Hematopoietic multipotent progenitor cell treated with erythropoietin and hydrocortisone succinate and interleukin-3 and kit ligand, for 17 days (in vitro differentiated cells): Measurements from ENCODE around the gene KRT14.
"Not testable (repeated sequence)": the region's sequence is repeated elsewhere in the genome, so short reads cannot be mapped to it uniquely, and the experiment has no call there.

Source experiments
- DNase-seq: peaks from one replicate; pipeline ENCODE4 v3.0.0-alpha.2; 2015; ENCODE audit warnings: low spot score

The KRT14 gene

DNA sequence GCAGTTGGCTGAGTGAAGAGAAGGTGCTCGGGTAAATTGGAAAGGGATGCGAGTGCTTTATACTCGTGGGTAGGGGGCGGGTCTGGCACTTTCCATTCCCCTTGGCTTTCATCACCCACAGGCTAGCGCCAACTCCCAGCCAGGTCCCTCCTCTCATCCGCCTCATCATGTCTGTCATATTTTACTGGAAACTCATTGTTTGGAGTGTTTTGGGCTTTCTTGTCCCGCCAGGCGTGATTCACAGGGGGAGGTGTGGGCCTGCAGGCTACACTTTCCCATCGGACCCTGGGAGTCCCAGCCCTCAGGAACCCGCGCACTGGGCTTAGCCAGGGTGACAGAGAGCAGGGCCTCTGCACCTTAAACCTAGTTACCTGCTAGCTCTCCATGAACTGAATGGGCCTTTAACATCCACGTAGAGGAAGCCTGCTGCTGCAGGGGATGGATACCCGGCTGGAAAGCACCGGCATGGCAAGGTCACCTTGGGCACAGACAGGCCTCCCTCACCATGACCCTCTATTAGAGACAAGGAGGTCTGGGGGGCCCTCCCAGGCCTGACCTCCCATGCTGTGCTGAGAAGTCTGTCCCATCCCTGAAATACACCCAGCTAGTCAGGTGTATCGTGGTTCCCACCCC is at the start of gene KRT14:
Gene KRT14 (minus strand): TSS at position 33 of the 633 bp plus-strand sequence. CDS start 61 bp downstream, outside the sequence.
- DNase-seq: no peak

DNA sequence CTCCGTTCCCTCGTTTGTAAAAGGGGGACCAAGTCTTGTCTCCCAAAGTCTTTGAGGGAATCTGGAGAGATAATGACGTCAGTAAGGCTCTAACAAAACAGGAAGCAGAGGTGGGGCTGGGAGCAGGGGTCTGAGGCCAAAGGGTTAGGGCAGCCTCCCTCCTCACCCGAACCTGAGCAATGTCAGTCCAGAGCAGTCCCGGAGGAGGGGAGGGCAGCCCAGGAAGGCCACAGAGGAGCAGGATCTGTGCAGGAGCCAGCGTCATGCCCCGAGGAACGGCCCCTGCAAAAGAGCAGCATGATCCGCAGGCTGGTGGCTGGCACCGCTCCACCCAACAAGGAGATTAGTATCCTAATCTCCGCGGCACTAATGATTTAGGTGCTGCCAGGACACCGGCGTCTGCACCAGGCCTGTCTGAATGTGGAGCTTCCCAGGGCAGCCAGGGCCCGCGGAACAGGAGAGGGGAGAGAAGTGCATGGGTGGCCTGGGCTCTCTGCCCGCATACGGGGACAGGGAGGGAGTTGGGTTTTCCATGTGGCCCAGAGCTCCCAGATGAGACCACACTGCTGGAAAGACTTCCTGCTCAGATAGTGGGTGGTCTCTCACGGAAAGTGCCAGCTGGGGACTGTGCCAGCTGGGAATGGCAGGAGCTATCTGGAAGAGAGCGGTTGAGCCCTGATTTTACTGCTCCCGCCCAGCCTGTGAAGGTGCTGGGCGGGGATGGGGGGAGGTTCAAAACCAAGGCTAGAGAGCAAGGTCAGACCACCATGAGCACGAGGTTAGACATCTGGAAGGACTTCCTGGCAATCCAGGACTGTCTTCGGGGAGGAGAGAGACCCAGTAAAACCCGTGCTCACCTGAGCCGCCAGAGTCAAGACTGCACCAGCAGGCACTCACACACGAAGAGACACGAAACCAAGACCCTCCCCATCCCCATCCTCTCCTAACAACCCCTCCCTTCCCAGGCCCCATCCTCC is 48.7 kb upstream of the KRT14 start:
- DNase-seq: no peak

DNA sequence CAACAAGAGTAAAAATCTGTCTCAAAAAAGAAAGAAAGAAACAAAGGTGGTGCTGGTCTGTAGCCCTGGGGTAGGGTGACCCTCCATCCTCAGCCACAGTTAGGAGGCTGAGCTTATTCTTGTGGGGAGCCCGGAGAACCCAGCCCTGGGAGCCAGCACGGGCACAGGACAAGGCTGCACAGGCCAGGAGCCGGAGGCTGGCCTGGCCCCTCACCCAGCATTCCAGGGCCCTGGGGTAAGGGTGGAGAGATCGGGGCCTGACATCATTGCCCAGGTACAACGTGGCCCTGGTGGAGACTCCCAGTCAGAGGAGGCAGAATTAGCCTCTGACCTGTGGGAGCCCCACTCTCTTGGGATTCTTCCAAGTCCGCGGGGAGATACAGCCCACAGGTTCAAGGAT is 47.9 kb upstream of the KRT14 start:
- no peak for DNase-seq

DNA sequence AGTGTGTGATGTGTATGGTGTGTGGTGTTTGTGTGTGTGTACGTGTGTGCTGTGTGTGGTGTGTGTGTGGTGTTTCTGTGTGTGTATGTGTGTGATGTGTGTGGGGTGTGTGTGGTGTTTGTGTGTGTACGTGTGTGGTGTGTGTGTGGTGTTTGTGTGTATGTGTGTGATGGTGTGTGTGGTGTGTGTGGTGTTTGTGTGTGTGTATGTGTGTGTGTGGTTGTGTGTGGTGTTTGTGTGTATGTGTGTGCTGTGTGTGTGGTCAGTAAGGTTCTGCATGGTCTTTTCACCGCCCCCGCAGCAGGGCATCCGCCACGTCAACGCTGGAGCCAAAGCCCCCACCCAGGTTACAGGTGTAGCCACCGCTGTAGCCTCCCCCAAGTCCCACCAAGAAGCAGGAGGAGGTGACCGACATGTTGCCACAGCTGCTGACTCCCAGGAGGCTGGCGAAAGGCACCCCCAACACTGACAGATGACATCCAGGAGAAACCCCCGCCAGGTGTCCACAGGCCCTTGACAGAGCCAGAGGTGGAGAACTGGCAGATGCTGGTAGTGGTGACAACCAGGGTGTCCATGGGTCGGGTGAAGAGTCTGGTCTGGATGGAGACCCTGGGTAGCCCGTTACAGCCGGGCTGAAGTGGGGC is 47.0 kb upstream of the KRT14 start:
- DNase-seq: no peak

DNA sequence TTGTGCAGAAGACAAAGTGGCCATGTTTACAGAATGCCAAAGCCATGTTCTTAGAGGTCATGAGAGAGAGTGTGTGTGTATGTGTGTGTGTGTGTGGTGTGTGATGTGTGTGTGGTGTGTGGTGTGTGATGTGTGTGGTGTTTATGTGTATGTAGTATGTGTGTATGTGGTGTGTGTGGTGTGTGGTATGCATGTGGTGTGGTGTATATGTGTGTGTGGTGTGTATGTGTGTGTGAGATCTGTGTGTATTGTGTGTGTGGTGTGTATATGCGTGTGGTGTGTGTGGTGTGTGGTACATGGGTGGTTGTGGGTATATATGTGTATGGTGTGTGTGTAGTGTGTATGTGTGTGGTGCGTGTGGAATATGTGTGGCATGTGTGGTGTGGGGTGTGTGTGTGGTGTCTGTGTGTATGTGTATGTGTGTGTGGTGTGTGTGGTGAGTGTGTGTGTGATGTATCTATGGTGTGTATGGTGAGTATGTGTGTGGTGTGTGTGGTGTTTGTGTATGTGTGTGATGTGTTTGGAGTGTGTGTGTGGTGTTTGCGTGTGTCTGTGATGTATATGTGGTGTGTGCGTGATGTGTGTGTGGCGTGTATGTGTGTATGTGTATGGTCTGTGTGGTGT is 45.9 kb upstream of the KRT14 start:
- DNase-seq: no peak

DNA sequence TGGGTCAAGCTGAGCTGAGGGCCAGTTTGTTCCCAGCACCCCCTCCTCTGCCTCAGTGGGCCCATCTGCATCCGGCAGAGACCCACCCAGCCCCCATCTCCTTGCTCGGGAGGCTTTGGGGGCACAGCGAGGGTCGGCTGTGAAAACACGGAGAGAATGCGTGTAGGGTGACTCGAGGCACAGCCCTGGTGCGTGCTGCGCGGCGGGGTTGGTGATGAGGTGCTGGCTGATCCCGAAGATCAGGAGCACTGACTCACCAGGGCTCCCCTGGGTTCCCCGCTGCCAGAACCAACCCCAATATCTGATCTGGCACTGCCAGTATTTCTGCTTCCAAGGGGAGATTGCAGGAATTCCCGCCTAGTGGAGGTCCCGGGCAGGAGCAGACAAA is 45.2 kb upstream of the KRT14 start:
- no peak for DNase-seq

DNA sequence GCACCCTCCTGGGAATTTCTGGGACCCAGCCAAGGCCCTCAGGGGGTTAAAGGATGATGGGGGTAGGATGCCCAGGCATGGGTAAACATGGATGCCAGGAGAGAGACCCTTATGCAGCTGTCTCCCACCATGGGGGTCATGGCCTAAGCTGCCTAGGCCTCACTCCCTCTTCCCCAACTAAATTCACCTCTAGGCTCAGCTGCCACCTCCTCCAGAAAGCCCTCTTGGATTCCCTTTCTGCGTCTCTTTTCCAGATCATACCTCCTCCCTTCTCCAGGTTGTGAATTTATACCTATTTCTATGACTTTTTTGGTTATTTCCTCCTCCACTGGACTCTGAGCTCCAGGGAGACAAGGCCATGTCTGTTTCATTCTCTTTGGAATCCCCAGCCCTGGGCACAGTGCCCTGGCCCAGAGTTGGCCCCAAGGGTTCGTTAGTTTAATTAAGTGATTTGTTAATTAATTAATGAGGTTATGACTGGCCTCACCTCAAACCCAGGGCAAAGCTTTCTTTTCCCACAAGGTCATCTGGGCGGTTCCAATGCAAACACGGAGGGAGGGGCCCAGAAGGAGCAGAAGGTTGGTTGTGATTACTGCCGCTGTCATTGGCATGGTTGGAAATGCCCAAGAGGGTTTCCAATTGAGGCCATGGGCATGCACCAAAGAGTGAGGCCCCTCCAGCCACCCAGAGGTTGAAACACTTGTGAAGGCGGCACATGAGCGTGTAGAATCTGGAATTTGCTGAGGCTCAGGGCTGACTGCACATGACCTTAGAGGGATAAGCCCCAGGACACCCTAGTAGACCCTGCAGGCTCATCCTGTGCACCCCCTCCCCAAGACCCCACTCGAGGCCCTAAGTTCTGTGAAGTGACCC is 44.6 kb upstream of the KRT14 start:
- DNase-seq: peak; percentile 6

DNA sequence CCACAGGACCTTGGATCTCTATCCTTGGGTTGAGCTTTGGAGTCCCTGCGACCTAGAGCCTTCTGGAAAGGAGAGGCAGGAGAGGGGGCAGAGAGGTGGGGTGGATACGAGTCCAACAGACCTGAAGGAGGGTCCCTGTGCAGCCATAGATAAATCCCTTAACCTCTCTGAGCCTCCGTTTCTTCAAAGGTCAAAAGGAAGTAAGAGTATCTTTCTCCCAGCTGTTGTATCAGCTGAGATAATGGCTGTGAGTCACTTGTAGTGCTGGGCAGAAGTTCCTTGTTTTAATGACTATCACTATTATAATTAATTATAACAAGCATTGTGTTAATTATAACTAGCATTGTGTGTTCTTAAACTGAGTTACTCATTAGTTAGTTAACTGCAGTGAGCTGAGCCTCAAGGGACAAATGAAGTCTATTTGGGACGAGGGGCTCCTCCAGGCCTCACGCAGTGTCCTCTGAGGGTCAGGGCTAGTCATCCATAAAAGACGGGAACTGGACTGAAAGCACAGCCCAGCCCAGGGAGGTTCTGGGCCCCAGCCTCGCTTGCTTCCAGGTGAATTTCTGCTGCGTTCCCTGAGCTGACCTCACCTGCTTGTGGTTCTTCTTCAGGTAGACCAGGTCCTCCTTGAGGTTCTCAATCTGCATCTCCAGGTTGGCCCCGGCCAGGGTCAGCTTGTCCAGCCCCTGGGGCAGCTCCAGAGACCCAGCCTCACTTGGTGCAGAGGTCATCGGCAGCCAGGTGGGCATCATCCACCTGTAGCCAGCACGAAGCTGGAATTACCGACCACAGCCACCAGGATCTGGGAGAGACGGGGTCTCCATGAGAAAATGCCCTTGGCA is 43.4 kb upstream of the KRT14 start:
- DNase-seq: no peak

DNA sequence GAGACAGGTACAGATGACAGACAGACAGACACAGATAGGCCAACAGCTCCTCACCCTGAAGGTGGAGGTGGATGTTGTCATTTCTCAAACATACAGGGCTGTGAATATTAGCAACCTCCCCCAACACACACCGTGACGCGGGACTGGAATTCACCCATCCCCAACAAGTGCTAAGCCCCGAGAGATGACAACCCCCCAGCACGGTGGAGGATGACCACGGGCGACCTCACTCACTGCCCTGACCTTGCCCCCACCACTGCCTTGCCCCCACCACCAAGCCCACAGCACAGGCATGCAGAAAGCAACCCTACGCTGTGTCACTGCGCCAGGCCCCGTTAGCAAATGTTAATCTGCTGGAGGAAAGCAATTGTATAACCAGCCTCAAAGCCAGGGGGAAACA is 42.6 kb upstream of the KRT14 start:
- no peak for DNase-seq

DNA sequence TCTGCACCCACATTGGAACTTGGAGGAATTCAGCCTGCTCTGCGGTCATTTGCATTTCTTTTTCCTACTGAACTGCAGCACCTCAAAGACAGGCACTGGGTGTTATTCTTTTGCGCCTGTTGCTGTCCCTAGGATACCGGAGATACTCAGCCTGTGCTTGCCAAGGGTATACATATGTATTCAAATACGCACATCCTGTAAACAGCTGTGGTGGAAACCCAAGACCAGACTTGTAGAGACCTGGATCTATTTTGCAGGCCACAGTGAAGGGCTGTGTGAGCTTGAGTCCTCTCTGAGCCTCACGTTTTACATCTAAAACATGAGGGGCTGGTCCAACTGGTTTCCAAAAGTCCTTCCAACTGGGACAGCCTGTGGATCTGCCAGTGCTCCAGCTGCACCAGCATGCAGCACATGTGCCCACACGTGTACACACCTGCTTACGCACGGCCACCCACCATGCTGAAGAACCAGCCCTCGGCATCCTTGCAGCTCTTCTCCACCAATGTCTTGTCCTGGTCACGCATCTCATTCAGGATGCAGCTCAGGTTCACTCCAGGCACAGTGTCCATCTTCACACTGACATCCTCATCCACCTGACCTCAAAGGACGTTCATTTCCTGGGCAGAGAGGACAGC is 42.0 kb upstream of the KRT14 start:
- DNase-seq: not testable (repeated sequence)

DNA sequence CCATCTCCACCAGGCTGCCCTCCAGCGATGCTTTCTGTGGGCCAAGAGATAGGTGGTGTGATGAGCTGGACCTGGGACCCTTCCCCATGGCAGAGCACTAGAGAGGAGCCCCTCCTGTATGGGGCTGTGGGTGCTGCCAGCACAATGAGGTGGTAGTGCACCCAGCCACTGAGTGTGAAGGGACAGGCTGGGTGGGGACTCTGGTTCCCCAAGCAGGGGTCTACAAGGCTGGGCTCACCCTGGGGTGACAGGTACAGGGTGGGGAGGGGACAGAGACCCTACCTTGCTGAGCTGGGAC is 41.3 kb upstream of the KRT14 start:
- DNase-seq: not testable (repeated sequence)

DNA sequence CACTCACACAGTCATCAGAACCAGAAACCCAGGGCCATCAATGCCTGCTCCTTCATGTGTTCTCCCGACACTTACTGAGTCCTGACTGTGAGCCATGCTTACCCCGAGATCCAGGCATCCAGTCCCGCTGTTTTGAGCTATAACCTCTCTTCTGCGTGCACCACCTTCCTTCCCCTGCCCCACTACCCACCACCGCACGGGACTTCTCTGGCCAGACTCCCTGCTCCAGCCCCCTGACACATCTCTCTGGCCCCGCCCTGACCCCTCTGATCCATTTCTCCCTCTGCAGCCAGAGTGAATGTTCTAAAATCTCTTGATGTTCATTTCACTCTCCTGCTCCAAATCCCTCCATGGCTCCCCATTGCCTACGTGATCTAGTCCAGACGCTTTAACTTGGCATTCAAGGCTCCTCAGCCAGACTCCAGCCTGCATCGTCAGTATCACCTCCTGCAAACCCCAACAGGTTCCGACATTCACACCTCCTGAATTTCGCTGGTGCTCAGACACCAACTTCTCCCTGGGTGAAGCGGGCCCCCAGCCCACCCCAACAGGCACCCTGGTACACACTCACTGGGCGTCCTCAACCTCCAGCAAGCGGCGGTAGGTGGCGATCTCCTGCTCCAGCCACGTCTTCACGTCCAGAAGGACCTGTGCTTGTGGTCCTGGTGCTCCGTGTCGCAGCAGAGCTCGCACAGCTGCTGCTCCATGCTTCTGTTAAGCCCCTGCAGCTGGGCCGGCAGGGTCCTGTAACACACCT is 40.8 kb upstream of the KRT14 start:
- no peak for DNase-seq

DNA sequence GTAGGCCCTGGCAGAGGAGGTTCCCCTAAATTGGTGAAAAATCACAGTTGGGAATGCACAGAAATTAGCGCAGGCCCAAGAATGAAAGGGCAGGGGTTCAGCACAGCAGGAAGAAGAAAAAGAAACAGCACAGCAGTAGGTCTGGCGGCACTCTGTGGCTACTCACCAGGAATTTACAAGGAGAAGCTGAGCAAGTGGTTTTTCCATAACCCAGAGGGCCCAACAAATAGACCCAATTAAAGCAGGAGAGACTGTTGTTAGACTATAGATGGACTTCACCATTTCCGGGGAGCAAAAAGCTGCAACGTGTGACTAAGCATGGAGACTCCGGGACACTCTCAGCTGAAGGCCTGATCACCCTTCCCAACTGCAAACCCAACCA is 40.2 kb upstream of the KRT14 start:
- DNase-seq: not testable (repeated sequence)

DNA sequence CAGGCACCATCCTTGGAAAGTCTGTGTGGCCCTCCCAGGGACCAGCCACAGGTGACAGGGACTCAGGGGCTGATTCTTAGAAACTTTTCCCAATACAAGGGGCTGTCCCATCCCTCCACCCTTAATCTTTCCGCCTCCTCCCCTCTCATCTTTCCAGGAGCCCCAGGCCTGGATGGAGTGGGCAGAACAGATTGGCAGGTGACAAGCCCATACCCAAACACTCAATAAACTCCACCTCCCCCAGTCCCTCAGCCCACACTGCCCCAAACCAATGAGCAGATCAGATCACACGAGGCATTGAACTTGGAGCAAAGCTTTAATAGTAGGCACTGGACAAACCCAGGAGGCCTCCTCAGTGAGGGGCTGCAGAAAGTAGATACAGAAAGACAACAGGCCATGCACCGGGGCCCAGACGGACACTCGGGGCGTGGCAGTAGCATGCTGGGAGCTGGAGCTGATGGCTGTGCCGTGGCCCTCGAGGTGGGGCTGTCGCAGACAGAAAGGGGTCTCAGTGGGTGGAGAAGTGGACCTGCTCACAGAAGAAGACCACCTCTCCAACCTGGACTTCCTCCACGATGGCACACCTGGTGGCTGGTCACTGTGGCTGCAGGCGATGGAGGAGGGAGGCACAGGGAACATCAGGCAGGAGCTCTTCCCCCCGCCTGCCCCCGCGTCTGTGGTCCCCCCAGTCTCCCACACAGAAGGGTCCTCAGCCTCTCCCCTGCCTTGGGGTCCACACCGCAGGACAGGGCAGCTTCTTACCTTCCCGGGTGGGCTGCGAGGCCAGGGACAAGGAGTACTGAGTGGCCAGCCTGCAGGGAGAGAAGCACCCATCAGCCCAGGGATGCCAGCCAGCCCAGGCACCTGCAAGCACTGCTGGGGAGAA is 39.6 kb upstream of the KRT14 start:
- not testable (repeated sequence) for DNase-seq

DNA sequence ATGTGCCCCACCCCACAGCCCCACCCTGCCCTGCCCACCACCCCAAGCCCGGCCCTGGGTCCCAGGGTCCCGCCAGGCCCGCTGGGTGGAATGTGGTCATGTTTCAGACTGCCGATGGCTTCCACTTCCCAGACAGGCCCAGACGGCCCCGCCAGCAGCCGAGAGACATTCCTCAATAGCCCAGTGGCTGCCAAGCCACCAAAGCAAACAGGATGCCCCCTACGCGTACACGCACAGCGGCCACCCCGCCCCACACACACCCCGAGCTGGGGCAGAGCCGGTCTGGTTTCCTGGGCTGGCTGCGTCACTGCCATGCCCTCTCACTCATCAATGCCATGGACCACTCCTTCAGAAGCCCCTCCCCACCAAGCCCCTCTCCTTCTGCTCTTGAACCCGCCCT is 38.9 kb upstream of the KRT14 start:
- no peak for DNase-seq

DNA sequence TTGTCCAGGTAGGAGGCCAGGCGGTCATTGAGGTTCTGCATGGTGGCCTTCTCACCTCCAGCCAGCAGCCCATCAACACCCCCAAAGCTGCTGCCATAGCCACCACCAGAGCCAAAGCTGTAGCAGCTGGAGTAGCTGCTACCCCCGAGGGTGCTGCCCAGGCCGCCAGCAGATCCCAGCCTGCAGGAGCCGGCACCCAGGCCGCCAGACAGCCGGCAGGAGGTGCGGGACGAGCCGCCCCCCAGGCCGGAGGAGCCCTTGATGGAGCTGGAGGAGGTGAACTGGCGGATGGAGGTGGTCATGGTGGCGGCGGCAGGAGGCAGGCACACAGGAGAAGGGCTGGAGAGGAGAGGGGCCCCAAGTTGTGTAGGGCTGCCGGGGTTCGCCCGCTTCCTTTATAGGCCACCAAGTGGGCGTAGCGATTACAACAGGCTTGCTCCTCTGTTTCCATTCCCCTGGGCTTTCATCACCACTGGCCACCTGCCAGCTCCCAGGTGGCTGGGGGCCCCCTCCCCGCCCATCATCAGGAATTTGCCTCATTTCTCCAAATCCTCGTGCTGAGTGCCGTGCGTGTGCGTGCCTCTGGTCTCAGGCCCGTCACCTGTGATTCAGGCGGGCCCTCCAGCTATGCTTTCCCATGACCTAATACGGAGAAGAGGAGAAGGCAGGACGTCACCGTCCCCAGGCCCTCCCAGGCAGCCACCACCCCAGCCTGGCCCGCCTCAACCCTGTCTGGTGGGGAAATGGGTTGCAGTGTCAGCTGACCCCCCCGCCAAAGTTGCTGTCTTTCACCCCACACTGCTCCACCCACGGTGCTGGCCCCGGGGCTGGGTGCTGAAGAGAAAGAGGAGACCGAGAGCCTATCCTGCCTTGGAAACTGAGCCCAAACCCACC is 37.8 kb upstream of the KRT14 start, which contains the start of gene KRT17:
Gene KRT17 (minus strand): TSS at position 368 of the 894 bp plus-strand sequence. CDS start 66 bp downstream, at position 302.
- DNase-seq: no peak

DNA sequence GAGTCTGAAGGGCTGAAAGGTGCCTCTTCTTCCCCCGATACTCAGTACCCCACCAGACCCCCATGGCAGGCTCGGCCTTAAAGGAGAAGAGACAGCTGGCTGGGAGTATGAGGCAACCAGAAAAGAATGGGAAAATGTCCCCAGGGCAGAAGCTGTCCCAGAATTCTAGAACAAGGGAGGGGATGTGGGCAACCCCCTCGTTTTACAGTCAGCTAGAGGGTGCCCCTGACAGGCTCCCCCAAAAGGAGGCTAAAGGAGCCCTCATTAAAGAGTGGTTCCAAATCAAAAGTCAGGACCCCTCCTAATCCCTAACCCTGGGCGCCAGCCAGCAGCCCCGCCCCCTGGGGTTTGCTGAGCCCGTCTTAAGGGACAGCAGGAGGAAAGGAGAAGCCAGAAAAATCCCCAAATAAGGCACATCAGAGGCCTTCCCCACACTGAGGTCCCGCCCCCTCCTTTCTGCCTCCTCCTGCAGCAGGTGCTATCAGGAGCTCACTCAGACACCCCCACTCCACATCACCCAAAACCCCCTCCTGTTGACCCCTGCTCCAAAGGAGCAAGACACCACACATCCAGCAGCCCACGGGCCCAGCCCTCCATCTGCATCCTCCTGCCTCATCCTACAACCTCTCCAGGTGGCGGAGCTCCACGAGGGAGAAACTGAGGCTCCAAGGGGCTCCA is 36.6 kb upstream of the KRT14 start:
- not testable (repeated sequence) for DNase-seq
